ENCODE measurements around the gene BEAN1. TPM values are rescaled to one million over a fixed set of nuclear protein-coding genes. Genes with fewer than 3 reads are reported as not detected.

BEAN1 gene
- total RNA-seq, 1 donor, result not detected

DNA sequence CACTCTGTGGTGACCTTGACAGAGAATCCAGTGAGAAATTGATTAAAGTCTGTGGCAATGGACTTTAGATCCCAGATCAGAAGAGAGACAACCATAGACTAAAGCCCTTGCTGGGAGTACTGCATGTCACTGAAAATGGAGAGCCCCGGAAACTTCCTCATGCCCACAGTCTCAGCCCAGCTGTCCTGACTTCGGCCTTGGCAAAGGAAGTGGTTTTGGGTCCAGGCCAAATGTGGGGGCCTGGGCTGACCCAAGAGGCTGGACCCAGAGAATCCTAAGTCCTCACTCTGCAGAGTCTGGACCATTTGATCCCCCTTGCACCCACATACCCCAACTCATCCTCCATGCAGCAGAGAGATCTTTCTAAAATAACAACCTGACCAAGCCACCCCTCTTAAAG, 4.7 kb upstream of the BEAN1 start:
- no peaks in the 10 kb centered on the region for H3K9me3 ChIP-seq (ENCODE audit: low read depth, low read length)
- peaks cover 11% of the 10 kb centered on the region for H3K4me1 ChIP-seq (ENCODE audit: insufficient read depth, low read length)
- H3K27me3 ChIP-seq (ENCODE audit: insufficient read depth, low read length), result peaks cover 41% of the 10 kb centered on the region
- H3K4me3 ChIP-seq (ENCODE audit: low read length), result no peak overlapping the region

GRCh38 chr16:66423177-66423576, 3.9 kb upstream of the BEAN1 start:
- peaks cover 50% of the 10 kb centered on the region for H3K27me3 ChIP-seq (ENCODE audit: insufficient read depth, low read length)
- H3K4me3 ChIP-seq (ENCODE audit: low read length), result no peak overlapping the region
- no peaks in the 10 kb centered on the region for H3K9me3 ChIP-seq (ENCODE audit: low read depth, low read length)
- H3K4me1 ChIP-seq (ENCODE audit: insufficient read depth, low read length), result peaks cover 15% of the 10 kb centered on the region

GRCh38 chr16:66425651-66426050, 1.4 kb upstream of the BEAN1 start:
- H3K4me1 ChIP-seq (ENCODE audit: insufficient read depth, low read length), result peaks cover 13% of the 10 kb centered on the region
- H3K9me3 ChIP-seq (ENCODE audit: low read depth, low read length), result no peaks in the 10 kb centered on the region
- no peak overlapping the region for H3K4me3 ChIP-seq (ENCODE audit: low read length)
- H3K27me3 ChIP-seq (ENCODE audit: insufficient read depth, low read length), result peaks cover 74% of the 10 kb centered on the region

- H3K9me3 ChIP-seq (ENCODE audit: low read depth, low read length), result no peaks in the 10 kb centered on the region
- H3K4me1 ChIP-seq (ENCODE audit: insufficient read depth, low read length), result peaks cover 13% of the 10 kb centered on the region
- no peak overlapping the region for H3K4me3 ChIP-seq (ENCODE audit: low read length)
- peaks cover 78% of the 10 kb centered on the region for H3K27me3 ChIP-seq (ENCODE audit: insufficient read depth, low read length)
Observed at GRCh38 chr16:66426112-66427035, 721 bp upstream of the BEAN1 start.

DNA sequence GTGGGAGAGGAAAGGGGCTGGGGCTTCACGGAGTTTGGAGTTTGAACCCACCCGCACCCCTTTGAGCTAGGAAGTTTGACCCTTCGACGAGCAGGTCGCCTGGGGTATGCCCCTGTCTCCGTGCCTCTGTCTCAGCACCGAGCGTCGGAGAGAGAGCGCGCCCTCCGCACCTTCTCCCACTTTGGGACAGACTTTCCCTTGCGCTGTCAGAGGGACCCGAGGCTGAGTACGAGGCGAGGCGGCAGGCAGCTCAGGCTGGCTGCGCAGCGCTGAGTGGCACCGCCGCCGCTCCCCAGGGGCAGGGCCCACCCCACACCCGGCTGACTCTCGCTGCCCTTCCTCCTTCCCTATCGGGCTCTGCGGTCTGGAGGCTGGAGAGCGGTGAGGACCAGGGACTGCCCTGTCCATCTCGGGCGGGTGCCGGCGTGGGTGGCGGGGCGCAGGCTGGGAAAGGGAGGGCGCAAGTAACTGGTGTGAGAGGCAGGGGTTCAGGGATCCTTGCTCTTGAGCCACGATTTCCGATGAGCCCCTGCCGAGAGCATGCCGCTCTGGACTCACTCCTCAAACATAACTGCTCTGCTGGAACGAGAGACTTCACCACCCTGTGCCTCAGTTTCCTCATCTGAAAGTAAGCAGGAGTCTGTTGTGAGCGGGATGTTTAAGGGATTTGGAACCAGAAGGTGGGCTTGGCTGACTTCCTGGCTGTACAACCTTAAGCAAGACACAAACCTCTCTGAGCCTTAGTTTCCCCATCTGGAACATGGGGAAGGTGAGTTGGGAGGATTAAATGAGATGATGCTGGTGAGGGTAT, 981 bp downstream of the BEAN1 start:
- Histone ChIP-seq H3K4me3 (ENCODE audit: low read length) (no peak overlapping the region), H3K9me3 (ENCODE audit: low read depth, low read length) (no peaks in the 10 kb centered on the region), H3K27me3 (ENCODE audit: insufficient read depth, low read length) (peaks cover 77% of the 10 kb centered on the region), H3K4me1 (ENCODE audit: insufficient read depth, low read length) (peaks cover 13% of the 10 kb centered on the region)

GRCh38 chr16:66428682-66429251, 1.7 kb downstream of the BEAN1 start:
- no peaks in the 10 kb centered on the region for H3K9me3 ChIP-seq (ENCODE audit: low read depth, low read length)
- H3K27me3 ChIP-seq (ENCODE audit: insufficient read depth, low read length), result peaks cover 73% of the 10 kb centered on the region
- H3K4me3 ChIP-seq (ENCODE audit: low read length), result no peak overlapping the region
- peaks cover 13% of the 10 kb centered on the region for H3K4me1 ChIP-seq (ENCODE audit: insufficient read depth, low read length)

DNA sequence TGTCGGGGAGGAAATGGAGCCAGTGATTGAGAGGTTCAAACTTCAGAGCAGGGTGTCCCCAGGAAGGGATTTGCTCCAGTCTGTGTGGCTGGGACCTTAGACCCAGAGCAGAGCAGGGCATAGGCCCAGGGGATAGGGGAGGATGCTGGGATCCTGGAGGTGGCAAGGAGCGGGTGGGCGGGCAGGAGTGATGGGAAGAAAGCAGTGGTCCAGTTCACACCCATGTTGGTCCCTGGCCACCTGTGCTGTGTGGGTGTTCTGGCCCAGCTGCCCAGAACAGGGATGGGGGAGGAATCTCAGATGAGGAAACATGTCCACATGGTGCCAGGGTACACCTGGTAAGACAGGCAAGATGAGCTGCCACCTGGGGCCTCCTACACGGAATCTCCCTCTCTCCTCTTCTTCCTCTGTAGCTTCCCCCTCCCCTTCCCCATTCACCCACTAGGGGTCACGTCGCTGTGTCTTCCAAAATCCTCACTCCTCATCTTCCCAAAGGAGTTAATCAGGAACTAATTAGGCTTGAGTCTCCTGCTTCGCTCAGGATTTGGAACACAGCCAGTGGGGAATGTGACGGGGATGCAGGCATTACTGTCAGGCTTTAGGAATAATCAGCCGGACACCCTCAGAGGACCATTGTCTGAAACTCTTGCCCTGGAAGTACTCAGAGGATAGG, 2.3 kb downstream of the BEAN1 start:
- Histone ChIP-seq H3K27me3 (ENCODE audit: insufficient read depth, low read length) (peaks cover 67% of the 10 kb centered on the region), H3K9me3 (ENCODE audit: low read depth, low read length) (no peaks in the 10 kb centered on the region), H3K4me3 (ENCODE audit: low read length) (no peak overlapping the region), H3K4me1 (ENCODE audit: insufficient read depth, low read length) (peaks cover 13% of the 10 kb centered on the region)

DNA sequence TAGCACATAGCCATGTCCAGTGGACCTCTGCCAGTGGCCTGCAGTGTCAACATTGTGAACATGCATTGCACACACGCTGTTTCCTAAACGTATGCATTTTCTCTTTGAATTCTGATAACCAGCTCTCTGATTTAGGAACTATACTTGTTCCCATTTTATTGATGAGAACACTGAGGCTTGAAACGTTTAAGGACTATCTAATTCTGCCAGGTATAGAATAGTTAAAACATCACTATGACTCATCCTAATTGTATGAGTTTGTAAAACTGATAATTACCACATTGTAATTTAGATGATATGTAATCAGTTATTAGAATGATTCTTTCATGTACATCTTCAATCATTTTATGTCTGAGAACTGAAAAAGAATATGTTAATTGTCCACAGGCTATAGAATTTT, 3.1 kb downstream of the BEAN1 start:
- peaks cover 13% of the 10 kb centered on the region for H3K4me1 ChIP-seq (ENCODE audit: insufficient read depth, low read length)
- no peak overlapping the region for H3K4me3 ChIP-seq (ENCODE audit: low read length)
- peaks cover 59% of the 10 kb centered on the region for H3K27me3 ChIP-seq (ENCODE audit: insufficient read depth, low read length)
- H3K9me3 ChIP-seq (ENCODE audit: low read depth, low read length), result no peaks in the 10 kb centered on the region

- Histone ChIP-seq H3K4me3 (ENCODE audit: low read length) (no peak overlapping the region), H3K27me3 (ENCODE audit: insufficient read depth, low read length) (peaks cover 46% of the 10 kb centered on the region), H3K9me3 (ENCODE audit: low read depth, low read length) (no peaks in the 10 kb centered on the region), H3K4me1 (ENCODE audit: insufficient read depth, low read length) (peaks cover 9% of the 10 kb centered on the region)
Observed at GRCh38 chr16:66431760-66432159, 4.7 kb downstream of the BEAN1 start.

- peaks cover 8% of the 10 kb centered on the region for H3K4me1 ChIP-seq (ENCODE audit: insufficient read depth, low read length)
- H3K9me3 ChIP-seq (ENCODE audit: low read depth, low read length), result no peaks in the 10 kb centered on the region
- no peak overlapping the region for H3K4me3 ChIP-seq (ENCODE audit: low read length)
- peaks cover 46% of the 10 kb centered on the region for H3K27me3 ChIP-seq (ENCODE audit: insufficient read depth, low read length)
Observed at GRCh38 chr16:66432429-66432828, 5.3 kb downstream of the BEAN1 start.

GRCh38 chr16:66434619-66435430, 7.7 kb downstream of the BEAN1 start:
- peaks cover 22% of the 10 kb centered on the region for H3K27me3 ChIP-seq (ENCODE audit: insufficient read depth, low read length)
- H3K9me3 ChIP-seq (ENCODE audit: low read depth, low read length), result no peaks in the 10 kb centered on the region
- no peaks in the 10 kb centered on the region for H3K4me1 ChIP-seq (ENCODE audit: insufficient read depth, low read length)
- no peak overlapping the region for H3K4me3 ChIP-seq (ENCODE audit: low read length)

- Histone ChIP-seq H3K4me3 (ENCODE audit: low read length) (no peak overlapping the region), H3K9me3 (ENCODE audit: low read depth, low read length) (no peaks in the 10 kb centered on the region), H3K4me1 (ENCODE audit: insufficient read depth, low read length) (no peaks in the 10 kb centered on the region), H3K27me3 (ENCODE audit: insufficient read depth, low read length) (peaks cover 11% of the 10 kb centered on the region)
Observed at GRCh38 chr16:66435896-66436295, 8.8 kb downstream of the BEAN1 start.

- Histone ChIP-seq H3K9me3 (ENCODE audit: low read depth, low read length) (no peaks in the 10 kb centered on the region), H3K4me3 (ENCODE audit: low read length) (no peak overlapping the region), H3K27me3 (ENCODE audit: insufficient read depth, low read length) (no peaks in the 10 kb centered on the region), H3K4me1 (ENCODE audit: insufficient read depth, low read length) (no peaks in the 10 kb centered on the region)
Observed at GRCh38 chr16:66437391-66437945, 10.4 kb downstream of the BEAN1 start.

DNA sequence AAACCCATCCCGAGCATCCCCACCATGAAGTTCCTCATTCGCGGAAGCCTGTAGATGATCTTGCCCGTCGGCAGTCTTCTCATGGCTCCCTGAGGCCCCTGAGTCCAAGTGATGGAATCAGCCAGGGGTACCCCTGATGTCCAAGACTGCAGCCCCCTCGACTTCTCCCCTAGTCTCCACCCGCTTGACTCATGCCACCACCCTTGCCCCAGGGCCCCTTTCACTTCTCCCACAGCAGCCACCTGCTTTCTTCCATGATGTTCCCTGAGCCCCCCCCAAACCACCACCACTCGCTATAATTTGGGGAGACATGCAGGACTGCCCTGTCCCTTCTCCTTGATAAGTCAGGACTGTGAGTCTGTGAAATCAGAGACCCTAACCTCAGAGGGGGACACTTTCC, 11.4 kb downstream of the BEAN1 start:
- H3K27me3 ChIP-seq (ENCODE audit: insufficient read depth, low read length), result no peaks in the 10 kb centered on the region
- H3K4me1 ChIP-seq (ENCODE audit: insufficient read depth, low read length), result no peaks in the 10 kb centered on the region
- H3K4me3 ChIP-seq (ENCODE audit: low read length), result no peak overlapping the region
- no peaks in the 10 kb centered on the region for H3K9me3 ChIP-seq (ENCODE audit: low read depth, low read length)
